CD14-positive monocyte (primary cell): ENCODE results near the gene RUBCN. TPM values are rescaled to one million over a fixed set of nuclear protein-coding genes. Genes with fewer than 3 reads are reported as not detected.

ENCODE experiments used
- DNase-seq, 3 donors: peaks; one replicate each; pipeline ENCODE4 v3.0.0-alpha.2; 2011 to 2022
- H2AFZ ChIP-seq: 2 replicates; pipeline ENCODE4 v1.6.0; 2012; ENCODE audit warnings: mild to moderate bottlenecking, low read depth, low read length, inconsistent platforms; ENCODE audit not compliant: insufficient read depth, poor library complexity, severe bottlenecking
- H3K27ac ChIP-seq, 2 donors: 1 replicate in 1 of 2; 2 replicates in 1 of 2; pipeline ENCODE4 v1.5.1; 2012 to 2013; ENCODE audit warnings: low read length in 2 of 2, control low read depth in 1 of 2, inconsistent platforms in 1 of 2, low read depth in 1 of 2, mild to moderate bottlenecking in 1 of 2
- H3K27me3 ChIP-seq, 2 donors: one replicate each; pipeline versions ENCODE4 v1.6.0 to v1.6.1; 2011 to 2013; ENCODE audit warnings: low read length in 2 of 2; ENCODE audit not compliant: control insufficient read depth in 2 of 2, insufficient read depth in 2 of 2
- H3K36me3 ChIP-seq, 2 donors: replicated peaks in 1 of 2; 1 replicate in 1 of 2; 2 replicates in 1 of 2; pipeline versions ENCODE4 v1.5.1 to v1.6.1; 2012 to 2013; ENCODE audit warnings: low read length in 2 of 2, control low read depth in 1 of 2, inconsistent platforms in 1 of 2, mild to moderate bottlenecking in 1 of 2; ENCODE audit not compliant: insufficient read depth in 2 of 2, control insufficient read depth in 1 of 2
- H3K4me1 ChIP-seq, 2 donors: 1 replicate in 1 of 2; 2 replicates in 1 of 2; pipeline versions ENCODE4 v1.5.1 to v1.6.1; 2012 to 2013; ENCODE audit warnings: low read length in 2 of 2, control low read depth in 1 of 2, inconsistent platforms in 1 of 2, mild to moderate bottlenecking in 1 of 2, moderate library complexity in 1 of 2; ENCODE audit not compliant: insufficient read depth in 2 of 2, control insufficient read depth in 1 of 2
- H3K4me2 ChIP-seq: replicated peaks from 2 replicates; pipeline ENCODE3; 2012; ENCODE audit warnings: low read length, moderate library complexity, mild to moderate bottlenecking; ENCODE audit not compliant: poor library complexity, severe bottlenecking; ENCODE audit errors: extremely low read depth
- H3K4me3 ChIP-seq, 3 experiments: fragments of 200-600 bp in 1 of 3; sonication (generic) in 1 of 3; replicated peaks in 1 of 3; 1 replicate in 2 of 3; 2 replicates in 1 of 3; pipeline ENCODE4 v1.5.1; 2011 to 2013; ENCODE audit warnings: low read length in 3 of 3, mild to moderate bottlenecking in 3 of 3, control low read depth in 2 of 3, low read depth in 2 of 3, inconsistent platforms in 1 of 3, moderate library complexity in 1 of 3
- H3K79me2 ChIP-seq: 2 replicates; pipeline ENCODE4 v1.6.0; 2012; ENCODE audit warnings: mild to moderate bottlenecking, control low read depth, inconsistent platforms, low read length, moderate library complexity; ENCODE audit not compliant: insufficient read depth
- H3K9ac ChIP-seq: 2 replicates; pipeline ENCODE4 v1.6.0; 2017; ENCODE audit warnings: low read length, mild to moderate bottlenecking; ENCODE audit not compliant: insufficient read depth, poor library complexity, severe bottlenecking
- H3K9me3 ChIP-seq, 2 donors: replicated peaks in 1 of 2; 1 replicate in 1 of 2; 2 replicates in 1 of 2; pipeline versions ENCODE4 v1.5.1 to v1.6.1; 2012 to 2013; ENCODE audit warnings: low read length in 2 of 2, control low read depth in 1 of 2; ENCODE audit not compliant: control insufficient read depth in 1 of 2, insufficient read depth in 1 of 2
- H4K20me1 ChIP-seq: 2 replicates; pipeline ENCODE4 v1.6.0; 2012; ENCODE audit warnings: mild to moderate bottlenecking, low read length, control low read depth, moderate library complexity; ENCODE audit not compliant: insufficient read depth
- H3K27ac Mint-ChIP-seq, 7 donors: one replicate each; pipeline ENCODE4 v1.8.0; 2020; ENCODE audit warnings: mild to moderate bottlenecking in 7 of 7, mixed read lengths in 7 of 7, moderate library complexity in 6 of 7, inconsistent platforms in 2 of 7
- H3K27me3 Mint-ChIP-seq, 3 donors: one replicate each; pipeline ENCODE4 v1.8.0; 2021 to 2022; ENCODE audit warnings: low read depth in 3 of 3, mild to moderate bottlenecking in 3 of 3, mixed read lengths in 3 of 3, moderate library complexity in 3 of 3, inconsistent platforms in 1 of 3
- H3K36me3 Mint-ChIP-seq, 2 donors: one replicate each; pipeline ENCODE4 v1.8.0; 2020; ENCODE audit warnings: mixed read lengths in 2 of 2, inconsistent platforms in 1 of 2, mild to moderate bottlenecking in 1 of 2
- H3K4me1 Mint-ChIP-seq: one replicate; pipeline ENCODE4 v1.8.0; 2020; ENCODE audit warnings: mild to moderate bottlenecking, mixed read lengths
- H3K4me3 Mint-ChIP-seq, 2 donors: one replicate each; pipeline ENCODE4 v1.8.0; 2020; ENCODE audit warnings: mild to moderate bottlenecking in 2 of 2, mixed read lengths in 2 of 2, moderate library complexity in 1 of 2
- H3K9me3 Mint-ChIP-seq, 7 donors: one replicate each; pipeline ENCODE4 v1.8.0; 2020 to 2022; ENCODE audit warnings: mixed read lengths in 7 of 7, mild to moderate bottlenecking in 6 of 7, moderate library complexity in 6 of 7, inconsistent platforms in 2 of 7
- WGBS: methylation state at CpG from one replicate; pipeline ENCODE4 v1.1.5; 2013; ENCODE audit warnings: missing lambda C conversion rate; ENCODE audit not compliant: insufficient coverage; 5-methylcytosine and 5-hydroxymethylcytosine counted together
- intact Hi-C, 2 donors: fragments of 100-400 bp; cut with micrococcal nuclease; formaldehyde crosslinking; loops; one replicate each; pipeline versions ENCODE4 v1.15.0 to v1.15.1; 2023
- polyA plus RNA-seq, 3 donors: library from polyadenylated mRNA; depleted of rRNA in 1 of 3; unstranded in 2 of 3; stranded (reverse) in 1 of 3; fragments of 300-500 nt in 2 of 3; fragments of >200 nt in 1 of 3; fragmentation: Illumina TruSeq in 2 of 3; gene quantifications; 1 replicate in 2 of 3; 2 replicates in 1 of 3; pipeline ENCODE4 v1.2.3, GENCODE V29; 2012 to 2021
- TF ChIP-seq, protein P1 (sequence below): fragments of 200-600 bp; IDR thresholded peaks from one replicate; pipeline ENCODE4 v1.8.0; 2022; ENCODE audit warnings: antibody characterized with exemption, mild to moderate bottlenecking

Gene RUBCN
- polyA plus RNA-seq, 3 donors = 8.6 to 37.9 (median 13.5) TPM

DNA sequence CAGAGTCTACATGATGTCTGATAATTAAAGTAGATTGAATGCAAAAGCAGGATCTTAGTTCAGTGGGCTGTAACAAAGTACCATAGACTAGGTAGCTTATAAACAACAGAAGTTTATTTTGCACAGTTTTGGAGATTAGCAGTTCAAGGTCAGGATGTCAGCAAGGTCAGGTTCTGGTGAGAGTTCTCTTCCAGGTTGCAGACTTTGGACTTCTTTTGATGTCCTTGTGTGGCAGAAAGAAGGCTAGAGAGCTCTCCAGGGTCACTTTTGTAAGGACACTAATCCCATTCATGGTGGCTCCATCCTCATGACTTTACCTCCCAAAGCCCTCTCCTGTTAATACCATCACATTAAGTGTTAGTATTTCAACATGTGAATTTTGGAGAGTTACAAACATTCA lies 25.1 kb upstream of the RUBCN start:
- peaks cover 0 to 2% (median 0%) of the 10 kb centered on the region in 7 donors for H3K9me3 Mint-ChIP-seq
- no peaks in the 10 kb centered on the region for H3K9me3 ChIP-seq
- DNase-seq = no peak
- TF ChIP-seq, protein P1, sequence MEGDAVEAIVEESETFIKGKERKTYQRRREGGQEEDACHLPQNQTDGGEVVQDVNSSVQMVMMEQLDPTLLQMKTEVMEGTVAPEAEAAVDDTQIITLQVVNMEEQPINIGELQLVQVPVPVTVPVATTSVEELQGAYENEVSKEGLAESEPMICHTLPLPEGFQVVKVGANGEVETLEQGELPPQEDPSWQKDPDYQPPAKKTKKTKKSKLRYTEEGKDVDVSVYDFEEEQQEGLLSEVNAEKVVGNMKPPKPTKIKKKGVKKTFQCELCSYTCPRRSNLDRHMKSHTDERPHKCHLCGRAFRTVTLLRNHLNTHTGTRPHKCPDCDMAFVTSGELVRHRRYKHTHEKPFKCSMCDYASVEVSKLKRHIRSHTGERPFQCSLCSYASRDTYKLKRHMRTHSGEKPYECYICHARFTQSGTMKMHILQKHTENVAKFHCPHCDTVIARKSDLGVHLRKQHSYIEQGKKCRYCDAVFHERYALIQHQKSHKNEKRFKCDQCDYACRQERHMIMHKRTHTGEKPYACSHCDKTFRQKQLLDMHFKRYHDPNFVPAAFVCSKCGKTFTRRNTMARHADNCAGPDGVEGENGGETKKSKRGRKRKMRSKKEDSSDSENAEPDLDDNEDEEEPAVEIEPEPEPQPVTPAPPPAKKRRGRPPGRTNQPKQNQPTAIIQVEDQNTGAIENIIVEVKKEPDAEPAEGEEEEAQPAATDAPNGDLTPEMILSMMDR = no peak
- no peak overlapping the region for H2AFZ ChIP-seq
- H3K27me3 ChIP-seq = no peaks in the 10 kb centered on the region
- H3K4me1 ChIP-seq = no peaks in the 10 kb centered on the region
- peaks cover 16% of the 10 kb centered on the region for H3K79me2 ChIP-seq
- intact Hi-C loops = no loop called here
- no peak overlapping the region for H3K4me2 ChIP-seq
- peaks cover 0 to 2% (median 0%) of the 10 kb centered on the region in 3 donors for H3K27me3 Mint-ChIP-seq
- peak overlapping the region in 1 of 7 donors; percentile 5 for H3K27ac Mint-ChIP-seq
- peaks cover 3% of the 10 kb centered on the region for H4K20me1 ChIP-seq
- no peak overlapping the region for H3K4me3 ChIP-seq
- H3K9ac ChIP-seq = no peak overlapping the region
- no peak overlapping the region for H3K27ac ChIP-seq
- H3K36me3 ChIP-seq = peaks cover 55 to 94% of the 10 kb centered on the region in 2 donors
- H3K4me1 Mint-ChIP-seq = no peaks in the 10 kb centered on the region
- H3K36me3 Mint-ChIP-seq = peaks cover 26 to 51% of the 10 kb centered on the region in 2 donors
- no peak overlapping the region for H3K4me3 Mint-ChIP-seq

DNA sequence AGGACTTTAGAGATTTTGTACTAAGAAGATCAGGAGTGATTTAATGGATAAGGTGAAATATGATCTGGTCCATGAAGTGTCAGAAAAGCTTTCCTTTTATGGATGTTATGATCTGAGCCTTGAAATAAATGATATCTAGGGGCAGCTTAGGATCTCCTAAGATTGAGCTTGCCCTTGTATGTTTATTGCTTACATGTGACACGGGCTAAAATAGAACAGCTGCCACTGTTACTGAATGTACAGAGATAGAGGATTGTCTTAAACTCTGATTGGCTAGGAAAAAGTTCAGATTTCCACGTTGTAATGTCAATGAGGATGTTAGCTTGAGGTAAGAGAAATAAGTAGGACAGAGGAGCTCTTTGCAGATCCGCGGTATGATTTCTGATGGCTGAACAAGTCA lies 21.8 kb upstream of the RUBCN start:
- Histone ChIP-seq H3K9me3 (no peaks in the 10 kb centered on the region), H3K27me3 (no peaks in the 10 kb centered on the region), H3K4me1 (no peaks in the 10 kb centered on the region), H3K4me3 (no peak overlapping the region), H3K36me3 (peaks cover 37 to 71% of the 10 kb centered on the region in 2 donors), H3K27ac (no peak overlapping the region), H2AFZ (no peak overlapping the region), H3K9ac (no peak overlapping the region), H3K79me2 (peaks cover 47% of the 10 kb centered on the region), H4K20me1 (peaks cover 17% of the 10 kb centered on the region), H3K4me2 (no peak overlapping the region)
- Mint-ChIP-seq H3K27me3 (peaks cover 0 to 2% (median 0%) of the 10 kb centered on the region in 3 donors), H3K4me3 (no peak overlapping the region), H3K36me3 (peaks cover 16 to 28% of the 10 kb centered on the region in 2 donors), H3K4me1 (peaks cover 6% of the 10 kb centered on the region), H3K27ac (no peak overlapping the region), H3K9me3 (peaks cover 0 to 2% (median 0%) of the 10 kb centered on the region in 7 donors)
- intact Hi-C loops = no loop called here
- TF ChIP-seq, protein P1 = no peak
- WGBS = 100% methylated on average over 4 of the region's 4 CpGs
- no peak for DNase-seq
